Smooth muscle cell (in vitro differentiated cells): ENCODE results near the gene NRP2. TPM values are rescaled to one million over a fixed set of nuclear protein-coding genes. Genes with fewer than 3 reads are reported as not detected.

Experiments
- DNase-seq: peaks from one replicate; lab custom pipeline; 2025; ENCODE audit not compliant: unreplicated experiment; lab: John Stamatoyannopoulos, UW
- H2AFZ ChIP-seq: fragments of 200-600 bp; sonication (generic); 2 replicates; pipeline ENCODE4 v1.6.0; 2016; ENCODE audit warnings: antibody characterized with exemption, low read depth, mild to moderate bottlenecking
- H3F3A ChIP-seq: fragments of 200-600 bp; sonication (generic); 2 replicates; pipeline ENCODE4 v1.6.0; 2017; ENCODE audit warnings: antibody characterized with exemption, low read depth
- H3K27ac ChIP-seq: fragments of 200-600 bp; sonication (generic); 2 replicates; pipeline ENCODE4 v1.5.1; 2016; ENCODE audit warnings: low read depth, mild to moderate bottlenecking
- H3K27me3 ChIP-seq: fragments of 200-600 bp; sonication (generic); 2 replicates; pipeline ENCODE4 v1.6.1; 2016; ENCODE audit warnings: low read depth, mild to moderate bottlenecking
- H3K36me3 ChIP-seq: fragments of 200-600 bp; sonication (generic); 2 replicates; pipeline ENCODE4 v1.5.1; 2016; ENCODE audit warnings: low read depth
- H3K4me1 ChIP-seq: fragments of 200-600 bp; sonication (generic); 2 replicates; pipeline ENCODE4 v1.5.1; 2016; ENCODE audit warnings: low read depth
- H3K4me2 ChIP-seq: fragments of 200-600 bp; sonication (generic); 2 replicates; pipeline ENCODE4 v1.6.0; 2016; ENCODE audit warnings: mild to moderate bottlenecking
- H3K4me3 ChIP-seq: fragments of 200-600 bp; sonication (generic); 2 replicates; pipeline ENCODE4 v1.5.1; 2016; ENCODE audit warnings: mild to moderate bottlenecking
- H3K79me2 ChIP-seq: fragments of 200-600 bp; sonication (generic); 2 replicates; pipeline ENCODE4 v1.6.0; 2016; ENCODE audit warnings: low read depth, mild to moderate bottlenecking
- H3K9ac ChIP-seq: fragments of 200-600 bp; sonication (generic); 2 replicates; pipeline ENCODE4 v1.6.0; 2016; ENCODE audit warnings: low read depth
- H3K9me3 ChIP-seq: fragments of 200-600 bp; sonication (generic); replicated peaks from 2 replicates; pipeline ENCODE4 v1.5.1; 2016; ENCODE audit warnings: low read depth
- H4K20me1 ChIP-seq: fragments of 200-600 bp; sonication (generic); 2 replicates; pipeline ENCODE4 v1.6.0; 2016; ENCODE audit warnings: low read depth
- WGBS: methylation state at CpG from one replicate; pipeline ENCODE4 v1.1.7; 2016; ENCODE audit warnings: low lambda C conversion rate; 5-methylcytosine and 5-hydroxymethylcytosine counted together
- polyA plus RNA-seq: library from polyadenylated mRNA; unstranded; fragments of >200 nt; fragmentation: Nextera tagmentation; extraction: Ambion mirVana; gene quantifications from 2 replicates; pipeline ENCODE4 v1.2.1, GENCODE V29; 2016
- total RNA-seq: library from RNA; depleted of rRNA; stranded (reverse); fragments of >200 nt; gene quantifications from 2 replicates; pipeline ENCODE4 v1.2.3, GENCODE V29; 2014
- TF ChIP-seq, protein P1 (sequence below): fragments of 200-600 bp; sonication (generic); IDR thresholded peaks from 2 replicates; pipeline ENCODE4 v1.5.1; 2017; ENCODE audit warnings: borderline replicate concordance, mild to moderate bottlenecking, antibody characterized with exemption; ENCODE audit not compliant: insufficient read depth, poor library complexity, severe bottlenecking

Gene NRP2
- total and polyA plus RNA-seq, 2 experiments from 2014 or later = 58.4 to 96.1 TPM

DNA sequence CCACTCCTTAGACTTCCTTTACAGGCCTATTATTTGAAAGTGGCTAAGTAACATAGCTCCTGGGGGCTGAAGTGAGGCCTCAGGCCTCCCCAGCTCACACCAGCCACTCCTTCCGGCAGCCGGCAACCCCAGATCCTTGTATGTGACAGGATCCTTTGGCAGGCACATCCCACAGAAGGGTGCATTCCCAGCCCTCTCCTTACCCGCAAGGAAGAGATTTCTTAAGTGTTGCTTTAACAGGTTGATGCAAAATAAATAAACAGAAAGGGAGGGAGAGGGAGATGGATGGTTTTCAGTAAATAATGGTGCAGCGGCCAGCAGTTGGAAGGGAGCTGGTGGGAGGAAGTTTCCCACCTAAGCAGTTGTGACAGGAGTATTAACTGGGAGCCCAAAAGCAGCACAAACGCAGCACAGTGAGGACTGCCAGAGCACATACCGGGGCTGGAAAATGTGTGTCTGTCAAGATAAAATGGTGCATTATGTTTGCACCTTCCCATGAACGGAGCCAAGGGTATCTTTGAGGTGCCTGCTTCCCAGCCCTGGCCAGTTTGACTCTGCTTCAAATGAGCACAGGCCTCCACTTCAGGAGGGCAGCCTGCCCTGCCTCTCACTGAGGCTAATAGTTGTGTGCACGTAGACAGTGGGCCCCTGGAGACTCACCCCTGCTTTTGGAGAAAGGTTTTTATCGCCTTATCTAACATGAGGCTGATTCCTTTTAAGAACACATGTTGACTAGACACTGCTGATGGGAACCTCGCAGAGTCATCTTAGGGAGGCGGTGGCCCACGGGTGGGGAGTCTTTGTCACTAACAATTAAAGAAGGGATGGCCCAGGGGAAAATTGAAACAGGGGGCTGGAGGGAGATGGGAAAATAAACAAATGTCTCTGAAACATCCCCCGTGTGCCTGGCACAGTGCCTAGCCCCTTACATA, 32.8 kb downstream of the NRP2 start:
- H3K4me1 ChIP-seq = peaks cover 55% of the 10 kb centered on the region
- no peaks in the 10 kb centered on the region for H3K36me3 ChIP-seq
- H3F3A ChIP-seq = peaks cover 21% of the 10 kb centered on the region
- H3K4me2 ChIP-seq = peak overlapping the region; percentile 52
- H3K27ac ChIP-seq = peak overlapping the region; percentile 92
- peak overlapping the region; percentile 76 for H3K9ac ChIP-seq
- H3K9me3 ChIP-seq = no peaks in the 10 kb centered on the region
- H4K20me1 ChIP-seq = no peaks in the 10 kb centered on the region
- H3K79me2 ChIP-seq = peaks cover 4% of the 10 kb centered on the region
- WGBS = 39% methylated on average over 13 of the region's 13 CpGs
- no peaks in the 10 kb centered on the region for H3K27me3 ChIP-seq
- no peak for DNase-seq
- H2AFZ ChIP-seq = peak overlapping the region; percentile 41
- TF ChIP-seq, protein P1, sequence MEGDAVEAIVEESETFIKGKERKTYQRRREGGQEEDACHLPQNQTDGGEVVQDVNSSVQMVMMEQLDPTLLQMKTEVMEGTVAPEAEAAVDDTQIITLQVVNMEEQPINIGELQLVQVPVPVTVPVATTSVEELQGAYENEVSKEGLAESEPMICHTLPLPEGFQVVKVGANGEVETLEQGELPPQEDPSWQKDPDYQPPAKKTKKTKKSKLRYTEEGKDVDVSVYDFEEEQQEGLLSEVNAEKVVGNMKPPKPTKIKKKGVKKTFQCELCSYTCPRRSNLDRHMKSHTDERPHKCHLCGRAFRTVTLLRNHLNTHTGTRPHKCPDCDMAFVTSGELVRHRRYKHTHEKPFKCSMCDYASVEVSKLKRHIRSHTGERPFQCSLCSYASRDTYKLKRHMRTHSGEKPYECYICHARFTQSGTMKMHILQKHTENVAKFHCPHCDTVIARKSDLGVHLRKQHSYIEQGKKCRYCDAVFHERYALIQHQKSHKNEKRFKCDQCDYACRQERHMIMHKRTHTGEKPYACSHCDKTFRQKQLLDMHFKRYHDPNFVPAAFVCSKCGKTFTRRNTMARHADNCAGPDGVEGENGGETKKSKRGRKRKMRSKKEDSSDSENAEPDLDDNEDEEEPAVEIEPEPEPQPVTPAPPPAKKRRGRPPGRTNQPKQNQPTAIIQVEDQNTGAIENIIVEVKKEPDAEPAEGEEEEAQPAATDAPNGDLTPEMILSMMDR = no peak
- no peak overlapping the region for H3K4me3 ChIP-seq

DNA sequence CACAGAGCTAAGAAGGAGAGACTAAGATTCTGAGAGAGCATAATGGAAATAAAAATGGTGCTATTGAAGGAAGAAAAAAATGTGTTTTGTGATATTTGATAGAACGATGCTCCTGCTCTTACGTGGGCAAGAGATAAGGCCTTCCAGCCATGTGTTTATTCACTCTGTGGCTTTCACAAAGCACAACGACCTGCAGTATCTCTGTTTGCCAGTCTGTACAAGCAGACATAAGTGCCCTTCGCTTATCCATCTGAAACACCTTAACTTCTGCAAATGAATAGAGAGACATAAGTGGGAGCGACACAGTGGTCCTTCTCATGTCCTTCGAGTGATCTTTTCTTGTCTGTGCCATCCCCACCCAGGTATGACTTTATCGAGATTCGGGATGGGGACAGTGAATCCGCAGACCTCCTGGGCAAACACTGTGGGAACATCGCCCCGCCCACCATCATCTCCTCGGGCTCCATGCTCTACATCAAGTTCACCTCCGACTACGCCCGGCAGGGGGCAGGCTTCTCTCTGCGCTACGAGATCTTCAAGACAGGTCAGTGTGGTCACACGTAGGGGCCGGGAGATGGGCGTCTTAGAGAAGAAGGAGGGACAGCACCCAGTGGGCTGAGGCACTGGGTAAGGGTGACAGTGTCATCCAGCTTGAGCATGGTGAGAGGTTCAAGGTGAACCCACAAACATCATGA, 33.7 kb downstream of the NRP2 start:
- Histone ChIP-seq H3K36me3 (no peaks in the 10 kb centered on the region), H3F3A (peaks cover 26% of the 10 kb centered on the region)
- 84% methylated on average over 20 of the region's 20 CpGs for WGBS

DNA sequence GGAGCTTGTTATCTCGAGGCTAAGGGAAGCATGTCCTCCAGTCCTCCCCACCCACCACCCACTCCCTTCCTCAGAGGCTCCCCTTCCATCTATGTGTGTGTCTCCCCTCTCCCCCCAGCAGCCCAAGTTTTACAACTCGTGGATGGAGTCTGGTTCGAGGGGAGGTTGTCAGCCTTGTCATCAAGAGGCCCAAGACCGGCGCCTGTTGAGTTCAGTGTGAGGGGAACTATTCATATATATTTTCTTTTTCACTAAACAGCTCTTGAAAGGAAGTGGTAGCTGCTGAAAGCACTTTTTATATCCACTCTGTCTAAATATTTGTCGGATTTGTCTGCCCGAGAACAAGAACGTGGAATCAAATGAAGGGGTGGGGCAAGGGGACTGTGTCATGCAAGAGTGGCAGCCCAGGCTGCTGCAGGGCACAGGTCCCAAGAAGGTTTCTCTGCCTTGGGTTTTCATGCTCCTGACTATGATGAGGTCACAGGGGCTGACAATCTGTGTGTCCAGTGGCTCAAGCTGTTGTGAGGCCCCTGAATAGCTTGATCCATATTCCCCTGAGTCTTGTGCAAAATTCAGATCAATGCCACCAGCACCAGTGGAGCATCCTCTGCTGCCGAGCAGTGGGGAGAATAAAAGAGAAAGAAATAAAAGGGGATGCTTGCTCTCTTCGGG, 35.0 kb downstream of the NRP2 start:
- Histone ChIP-seq H3K9me3 (no peaks in the 10 kb centered on the region), H3K4me2 (peak overlapping the region; percentile 15), H3K27ac (peak overlapping the region; percentile 67), H3F3A (peaks cover 26% of the 10 kb centered on the region), H3K4me1 (peaks cover 67% of the 10 kb centered on the region), H3K4me3 (no peak overlapping the region), H2AFZ (no peak overlapping the region), H3K9ac (no peak overlapping the region), H3K36me3 (no peaks in the 10 kb centered on the region), H3K27me3 (no peaks in the 10 kb centered on the region), H3K79me2 (no peaks in the 10 kb centered on the region), H4K20me1 (no peaks in the 10 kb centered on the region)
- no peak for DNase-seq
- 44% methylated on average over 10 of the region's 10 CpGs for WGBS
- TF ChIP-seq, protein P1 = no peak

More for the DNA sequence above, 33.7 kb downstream of the NRP2 start:
- TF ChIP-seq, protein P1 = peak; percentile 20
- peaks cover 63% of the 10 kb centered on the region for H3K4me1 ChIP-seq
- H3K27ac ChIP-seq = peak overlapping the region; percentile 92
- no peak for DNase-seq
- H3K4me2 ChIP-seq = no peak overlapping the region
- no peaks in the 10 kb centered on the region for H4K20me1 ChIP-seq
- H3K9me3 ChIP-seq = no peaks in the 10 kb centered on the region
- no peak overlapping the region for H2AFZ ChIP-seq
- H3K79me2 ChIP-seq = no peaks in the 10 kb centered on the region
- H3K27me3 ChIP-seq = no peaks in the 10 kb centered on the region
- H3K4me3 ChIP-seq = no peak overlapping the region
- H3K9ac ChIP-seq = no peak overlapping the region
